Neural progenitor cell (in vitro differentiated cells): Measurements from ENCODE around the gene EIF4G3. TPM values are rescaled to one million over a fixed set of nuclear protein-coding genes. Genes with fewer than 3 reads are reported as not detected.
A peak's percentile ranks its signal among the peaks of the same experiment; 100 is the strongest.

Source experiments
- DNase-seq: peaks from one replicate; pipeline ENCODE4 v3.0.0-alpha.2; 2016; ENCODE audit warnings: low spot score
- H2AFZ ChIP-seq: fragments of 200-600 bp; sonication (generic); replicated peaks from 2 replicates; pipeline ENCODE4 v1.6.1; 2016; ENCODE audit warnings: antibody characterized with exemption
- H3F3A ChIP-seq: fragments of 200-600 bp; sonication (generic); 2 replicates; pipeline ENCODE4 v1.6.1; 2016; ENCODE audit warnings: antibody characterized with exemption, low read depth
- H3K27ac ChIP-seq: fragments of 200-600 bp; sonication (generic); 2 replicates; pipeline ENCODE4 v1.5.1; 2016; ENCODE audit warnings: mild to moderate bottlenecking
- H3K27me3 ChIP-seq: fragments of 200-600 bp; sonication (generic); 2 replicates; pipeline ENCODE4 v1.6.1; 2016; ENCODE audit warnings: mild to moderate bottlenecking, moderate library complexity
- H3K36me3 ChIP-seq: fragments of 200-600 bp; sonication (generic); 2 replicates; pipeline ENCODE4 v1.5.1; 2016
- H3K4me1 ChIP-seq: fragments of 200-600 bp; sonication (generic); 2 replicates; pipeline ENCODE4 v1.6.1; 2016; ENCODE audit warnings: mixed run types
- H3K4me2 ChIP-seq: fragments of 200-600 bp; sonication (generic); 2 replicates; pipeline ENCODE4 v1.6.1; 2016
- H3K4me3 ChIP-seq: fragments of 200-600 bp; sonication (generic); 2 replicates; pipeline ENCODE4 v1.5.1; 2016
- H3K79me2 ChIP-seq: fragments of 200-600 bp; sonication (generic); 2 replicates; pipeline ENCODE4 v1.6.1; 2016; ENCODE audit warnings: low read depth
- H3K9ac ChIP-seq: fragments of 200-600 bp; sonication (generic); 2 replicates; pipeline ENCODE4 v1.6.1; 2016
- H3K9me3 ChIP-seq: fragments of 200-600 bp; sonication (generic); 2 replicates; pipeline ENCODE4 v1.5.1; 2016; ENCODE audit warnings: low read depth
- H4K20me1 ChIP-seq: fragments of 200-600 bp; sonication (generic); 2 replicates; pipeline ENCODE4 v1.6.1; 2016; ENCODE audit warnings: low read depth
- H3K27ac Mint-ChIP-seq: 3 replicates; pipeline ENCODE4 v1.8.0; 2021; ENCODE audit warnings: mixed read lengths
- H3K27me3 Mint-ChIP-seq: 2 replicates; pipeline ENCODE4 v1.8.0; 2022; ENCODE audit warnings: low read depth, mild to moderate bottlenecking, inconsistent platforms, moderate library complexity, mixed read lengths; ENCODE audit not compliant: insufficient read depth
- H3K36me3 Mint-ChIP-seq: 3 replicates; pipeline ENCODE4 v1.8.0; 2021; ENCODE audit warnings: mixed read lengths
- H3K4me1 Mint-ChIP-seq: 3 replicates; pipeline ENCODE4 v1.8.0; 2021; ENCODE audit warnings: mixed read lengths
- H3K4me3 Mint-ChIP-seq: 3 replicates; pipeline ENCODE4 v1.8.0; 2021; ENCODE audit warnings: mild to moderate bottlenecking, moderate library complexity, mixed read lengths
- H3K9me3 Mint-ChIP-seq: 3 replicates; pipeline ENCODE4 v1.8.0; 2020; ENCODE audit warnings: mixed read lengths
- CTCF ChIP-seq: fragments of 200-600 bp; sonication (generic); IDR thresholded peaks from 2 replicates; pipeline ENCODE4 v1.5.1; 2017; ENCODE audit warnings: antibody characterized with exemption, mild to moderate bottlenecking
- EZH2 ChIP-seq: fragments of 200-600 bp; sonication (generic); IDR thresholded peaks from 2 replicates; pipeline ENCODE4 v1.6.1; 2017; ENCODE audit warnings: antibody characterized with exemption, mild to moderate bottlenecking, moderate library complexity
- EZH2phosphoT487 ChIP-seq: fragments of 200-600 bp; sonication (generic); IDR thresholded peaks from 2 replicates; pipeline ENCODE4 v1.6.1; 2017; ENCODE audit warnings: antibody characterized with exemption
- total RNA-seq: library from RNA; depleted of rRNA; stranded (reverse); fragments of >200 nt; gene quantifications from 2 replicates; pipeline ENCODE4 v1.2.3, GENCODE V29; 2015; ENCODE audit warnings: low replicate concordance

Gene EIF4G3
- total RNA-seq, 1 donor from 2014 or later = 73.4 TPM

DNA sequence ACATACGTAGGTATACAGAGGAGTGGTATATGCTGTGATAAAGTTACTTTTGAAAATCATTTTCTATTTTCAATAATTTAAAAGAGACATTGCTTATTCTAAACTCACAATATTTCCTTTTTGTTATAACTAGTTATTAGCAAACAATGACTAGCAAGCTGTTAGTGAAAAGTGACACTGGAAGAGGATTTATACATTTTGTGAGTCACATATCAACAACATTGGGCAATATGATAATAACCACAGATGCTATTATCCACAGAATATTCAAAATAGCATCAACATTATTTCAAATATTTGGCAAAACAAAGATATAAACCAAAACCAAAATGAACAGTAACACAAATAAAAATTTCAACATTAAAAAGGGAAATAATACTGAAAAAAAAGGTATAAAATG lies 285.6 kb downstream of the EIF4G3 start:
- H3K36me3 Mint-ChIP-seq = peaks cover 15% of the 10 kb centered on the region
- H3K27me3 Mint-ChIP-seq = peaks cover 2% of the 10 kb centered on the region
- Histone ChIP-seq H3K27ac (no peak overlapping the region), H3K4me2 (no peak overlapping the region), H3K9ac (no peak overlapping the region), H2AFZ (no peak overlapping the region), H3K36me3 (no peaks in the 10 kb centered on the region), H3K79me2 (no peaks in the 10 kb centered on the region), H3K4me3 (no peak overlapping the region), H4K20me1 (no peaks in the 10 kb centered on the region), H3K27me3 (no peaks in the 10 kb centered on the region), H3K4me1 (no peaks in the 10 kb centered on the region), H3K9me3 (no peaks in the 10 kb centered on the region), H3F3A (peaks cover 4% of the 10 kb centered on the region)
- no peak overlapping the region for H3K4me3 Mint-ChIP-seq
- DNase-seq = no peak
- TF ChIP-seq EZH2phosphoT487 = no peak
- no peak for TF ChIP-seq CTCF
- TF ChIP-seq EZH2 = no peak
- H3K27ac Mint-ChIP-seq = no peak overlapping the region
- H3K4me1 Mint-ChIP-seq = no peaks in the 10 kb centered on the region
- no peaks in the 10 kb centered on the region for H3K9me3 Mint-ChIP-seq

- H3K9me3 Mint-ChIP-seq = no peaks in the 10 kb centered on the region
- H3K4me1 Mint-ChIP-seq = no peaks in the 10 kb centered on the region
- no peak overlapping the region for H3K9ac ChIP-seq
- no peak overlapping the region for H3K27ac ChIP-seq
- no peak overlapping the region for H3K4me3 ChIP-seq
- H3K27me3 Mint-ChIP-seq = peaks cover 2% of the 10 kb centered on the region
- H3K9me3 ChIP-seq = no peaks in the 10 kb centered on the region
- H3F3A ChIP-seq = peaks cover 4% of the 10 kb centered on the region
- H3K36me3 Mint-ChIP-seq = peaks cover 12% of the 10 kb centered on the region
- H3K27ac Mint-ChIP-seq = no peak overlapping the region
- no peak for DNase-seq
- no peaks in the 10 kb centered on the region for H4K20me1 ChIP-seq
- no peak for TF ChIP-seq CTCF
- TF ChIP-seq EZH2phosphoT487 = no peak
- TF ChIP-seq EZH2 = no peak
- no peaks in the 10 kb centered on the region for H3K79me2 ChIP-seq
- H3K4me3 Mint-ChIP-seq = no peak overlapping the region
- no peak overlapping the region for H2AFZ ChIP-seq
- no peaks in the 10 kb centered on the region for H3K36me3 ChIP-seq
- H3K4me1 ChIP-seq = no peaks in the 10 kb centered on the region
- H3K27me3 ChIP-seq = no peaks in the 10 kb centered on the region
- no peak overlapping the region for H3K4me2 ChIP-seq
Observed at GRCh38 chr1:20887246-20887645, 289.5 kb downstream of the EIF4G3 start.

DNA sequence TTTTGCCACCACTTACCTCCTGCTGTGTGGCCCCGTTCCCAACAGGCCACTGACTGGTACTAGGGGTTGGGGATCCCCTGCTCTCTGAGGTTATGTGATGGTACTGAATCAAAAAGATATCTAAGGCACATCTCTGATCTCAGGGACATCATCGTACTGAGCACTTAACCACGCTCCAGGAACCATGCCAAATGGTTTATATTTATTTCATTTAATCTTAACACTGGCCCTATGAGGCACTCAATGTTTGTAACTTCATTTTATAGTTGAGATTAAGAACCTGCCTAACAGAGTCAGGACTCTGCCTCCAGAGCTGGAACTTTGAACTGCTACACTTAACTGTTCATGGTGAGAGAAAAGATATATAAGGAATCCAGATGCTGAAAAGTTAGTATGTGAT lies 291.6 kb downstream of the EIF4G3 start:
- Mint-ChIP-seq H3K27me3 (peaks cover 2% of the 10 kb centered on the region), H3K4me3 (no peak overlapping the region)

More for the DNA sequence above, 291.6 kb downstream of the EIF4G3 start:
- no peaks in the 10 kb centered on the region for H3K9me3 Mint-ChIP-seq
- no peaks in the 10 kb centered on the region for H3K27me3 ChIP-seq
- H3F3A ChIP-seq = peaks cover 4% of the 10 kb centered on the region
- no peaks in the 10 kb centered on the region for H3K36me3 ChIP-seq
- no peak overlapping the region for H3K27ac Mint-ChIP-seq
- DNase-seq = peak; percentile 3
- TF ChIP-seq EZH2phosphoT487 = no peak
- no peak for TF ChIP-seq CTCF
- no peak for TF ChIP-seq EZH2
- H3K27ac ChIP-seq = no peak overlapping the region
- H3K9me3 ChIP-seq = no peaks in the 10 kb centered on the region
- H2AFZ ChIP-seq = no peak overlapping the region
- H3K79me2 ChIP-seq = no peaks in the 10 kb centered on the region
- H4K20me1 ChIP-seq = no peaks in the 10 kb centered on the region
- H3K4me1 ChIP-seq = no peaks in the 10 kb centered on the region
- peaks cover 16% of the 10 kb centered on the region for H3K36me3 Mint-ChIP-seq
- no peak overlapping the region for H3K4me2 ChIP-seq
- H3K9ac ChIP-seq = no peak overlapping the region
- H3K4me1 Mint-ChIP-seq = no peaks in the 10 kb centered on the region
- no peak overlapping the region for H3K4me3 ChIP-seq
